HG03521 (cell line): ENCODE measurements around the gene PPA1.
"Not testable (repeated sequence)": the region's sequence is repeated elsewhere in the genome, so short reads cannot be mapped to it uniquely, and the experiment has no call there.

Experiments
- ATAC-seq: cut with Tn5 transposase; IDR thresholded peaks from one replicate; pipeline ENCODE4 v1.9.1; 2021; ENCODE audit warnings: mild to moderate bottlenecking, moderate library complexity; ENCODE audit not compliant: unreplicated experiment

PPA1 gene

DNA sequence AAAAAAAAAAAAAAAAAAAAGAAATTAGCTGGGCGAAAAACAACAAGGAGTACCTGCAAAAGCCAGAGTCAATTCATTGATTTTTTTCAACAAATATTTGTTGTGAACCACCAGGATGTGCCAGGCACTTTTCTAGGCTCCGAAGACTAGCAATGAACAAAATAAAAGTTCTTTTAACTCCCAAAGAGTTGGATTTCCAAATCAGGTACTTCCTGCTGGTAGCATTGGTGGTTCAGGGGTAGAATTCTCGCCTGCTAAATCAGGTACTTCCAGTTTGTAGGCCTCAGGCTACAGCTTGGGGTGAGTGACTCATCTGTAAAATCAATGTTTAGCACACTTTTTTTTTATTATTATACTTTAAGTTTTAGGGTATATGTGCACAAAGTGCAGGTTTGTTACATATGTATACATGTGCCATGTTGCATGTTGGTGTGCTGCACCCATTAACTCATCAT lies 10.9 kb downstream of the PPA1 start:
- no peak for ATAC-seq

DNA sequence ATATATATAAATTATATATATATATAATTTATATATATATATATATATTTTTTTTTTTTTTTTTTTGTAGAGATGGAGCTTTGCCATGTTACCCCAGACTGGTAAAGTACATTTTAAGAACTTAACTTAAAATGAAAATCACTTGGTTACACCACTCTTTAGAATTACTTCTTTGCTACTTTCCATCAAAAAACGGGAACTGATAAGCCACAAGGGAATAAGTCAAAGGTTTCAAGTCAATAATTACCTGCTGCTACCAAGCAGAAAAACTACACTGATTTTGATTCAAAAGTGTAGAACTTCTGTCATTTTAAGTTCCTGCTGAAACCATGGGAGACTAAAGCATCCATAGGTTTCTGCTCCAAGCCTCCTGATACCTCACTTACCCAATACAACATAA lies 12.2 kb downstream of the PPA1 start:
- ATAC-seq = no peak

DNA sequence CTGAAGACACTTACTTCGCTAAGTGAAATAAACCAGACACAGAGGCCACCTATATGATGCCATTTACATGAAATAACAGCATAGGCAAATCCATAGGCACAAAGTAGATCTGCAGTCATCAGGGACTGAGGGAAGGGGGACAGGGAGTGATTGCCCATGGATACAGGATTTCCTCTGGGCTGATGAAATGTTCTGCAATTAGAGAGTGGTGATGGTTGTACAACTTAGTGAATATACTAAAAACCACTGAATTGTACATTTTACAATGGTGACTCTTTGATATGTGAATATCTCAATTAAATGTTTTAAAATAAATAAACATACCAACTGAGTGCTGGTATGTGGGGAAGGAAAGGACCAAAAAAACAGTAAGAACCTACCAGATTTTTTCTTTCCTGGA lies 20.4 kb downstream of the PPA1 start:
- no peak for ATAC-seq

- ATAC-seq = no peak
These were observed 21.0 kb downstream of the PPA1 start for GRCh38 chr10:70212277-70212676.

DNA sequence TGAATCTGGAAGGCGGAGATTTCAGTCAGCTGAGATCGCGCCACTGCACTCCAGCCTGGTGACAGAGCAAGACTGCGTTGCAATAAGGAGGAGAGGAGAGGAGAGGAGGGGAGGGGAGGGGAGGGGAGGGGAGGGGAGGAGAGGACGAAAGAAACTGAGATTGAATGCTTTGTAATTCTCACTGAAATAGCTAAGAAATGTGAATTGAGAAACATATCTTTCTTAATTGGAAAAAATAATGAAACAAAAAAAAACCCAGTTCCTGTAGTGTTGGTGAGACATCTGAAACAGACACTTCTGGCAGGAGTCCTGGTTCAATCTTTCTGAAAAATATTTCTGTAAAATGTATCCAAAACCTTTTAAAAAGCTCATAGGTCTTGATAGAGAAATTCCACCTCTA lies 26.5 kb downstream of the PPA1 start:
- ATAC-seq = no peak

DNA sequence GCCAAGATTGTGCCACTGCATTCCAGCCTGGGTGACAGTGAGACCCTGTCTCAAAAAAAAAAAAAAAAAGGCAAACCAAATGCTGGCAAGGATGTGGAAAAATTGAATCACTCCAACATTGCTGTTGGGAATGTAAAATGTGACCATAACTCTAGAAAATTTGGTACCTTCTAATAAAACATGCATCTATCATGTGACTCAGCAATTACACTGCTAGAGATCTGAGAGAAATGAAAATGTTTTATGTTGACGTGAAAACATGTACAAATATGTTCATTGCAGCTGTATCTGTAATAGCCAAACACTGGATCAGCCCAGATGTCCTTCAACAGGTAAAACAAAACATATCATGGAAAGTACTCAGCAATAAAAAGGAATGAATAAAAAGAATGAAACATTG lies 32.1 kb downstream of the PPA1 start:
- no peak for ATAC-seq

DNA sequence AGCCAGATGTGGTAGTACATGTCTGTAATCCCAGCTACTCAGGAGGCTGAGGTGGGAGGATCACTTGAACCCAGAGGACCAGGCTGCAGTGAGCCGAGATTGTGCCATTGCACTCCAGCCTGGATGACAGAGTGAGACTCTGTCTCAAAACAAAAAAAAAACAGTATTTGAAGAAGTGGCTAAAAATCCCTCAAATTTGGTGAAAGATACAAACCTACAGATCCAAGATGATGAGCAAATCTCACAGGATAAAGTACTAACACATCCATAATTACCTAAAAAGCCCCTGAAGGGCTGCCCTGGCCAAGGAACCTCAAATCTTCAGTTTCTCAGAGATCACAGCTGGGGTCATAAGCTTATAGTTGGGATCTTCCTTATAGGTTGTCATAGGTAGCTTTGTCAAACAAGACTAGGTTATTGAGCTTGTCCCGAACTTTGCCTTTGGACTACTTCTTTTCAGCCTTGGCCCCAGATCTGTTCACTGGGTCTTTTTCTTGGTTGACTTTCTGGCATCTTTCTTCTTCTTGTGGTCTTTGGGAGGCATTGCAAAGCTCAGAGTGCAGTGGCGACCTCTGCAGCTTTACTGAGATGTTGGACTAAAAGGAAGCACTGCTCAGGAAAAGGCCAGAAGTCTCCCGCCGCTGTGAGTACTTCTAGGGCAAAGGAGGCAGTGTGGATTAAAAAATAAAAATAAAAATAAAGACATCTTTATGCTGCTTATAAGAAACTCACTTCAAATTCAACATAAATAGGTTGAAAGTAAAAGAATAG lies 34.3 kb downstream of the PPA1 start:
- no peak for ATAC-seq

- no peak for ATAC-seq
These were observed 35.8 kb downstream of the PPA1 start for GRCh38 chr10:70197235-70197945.

- ATAC-seq = no peak
These were observed 39.8 kb downstream of the PPA1 start for GRCh38 chr10:70193391-70193844.

DNA sequence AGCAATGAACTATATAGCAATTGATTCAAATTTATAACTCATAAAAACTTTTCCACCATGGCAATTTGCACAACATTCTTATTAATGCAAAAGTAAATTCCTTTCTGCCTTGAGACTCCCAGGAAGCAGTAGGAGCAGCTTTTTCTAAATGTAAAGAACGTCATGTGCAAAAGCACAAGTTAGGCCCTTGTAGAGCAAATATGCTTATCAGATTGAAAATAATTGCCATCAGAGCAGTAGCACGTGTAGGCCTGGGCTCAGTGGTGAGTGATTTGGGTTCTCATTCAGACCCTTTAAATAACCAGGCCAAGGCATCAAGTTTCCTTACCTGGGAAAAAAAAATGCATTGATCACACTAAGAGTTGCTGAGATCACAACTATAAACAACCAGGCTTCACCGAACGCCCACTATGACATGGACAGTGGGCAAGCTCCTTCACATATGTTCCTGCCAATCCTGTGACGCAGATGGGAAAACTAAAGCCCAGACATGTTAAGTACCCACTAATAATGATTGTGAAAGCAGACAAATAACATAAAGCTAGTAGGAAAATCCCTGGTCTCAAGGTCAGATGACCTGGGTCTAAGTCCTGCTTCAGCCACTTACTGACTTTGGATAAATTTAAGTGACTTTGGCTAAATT lies 40.8 kb downstream of the PPA1 start:
- no peak for ATAC-seq

- no peak for ATAC-seq
These were observed 41.3 kb downstream of the PPA1 start for GRCh38 chr10:70191972-70192305.

- no peak for ATAC-seq
These were observed 41.9 kb downstream of the PPA1 start for GRCh38 chr10:70191161-70191971.

GRCh38 chr10:70190581-70190980 lies 42.6 kb downstream of the PPA1 start:
- no peak for ATAC-seq

GRCh38 chr10:70190102-70190501 lies 43.1 kb downstream of the PPA1 start:
- ATAC-seq = no peak

GRCh38 chr10:70188768-70189167 lies 44.5 kb downstream of the PPA1 start:
- no peak for ATAC-seq

- ATAC-seq = no peak
These were observed 46.7 kb downstream of the PPA1 start for GRCh38 chr10:70186571-70186970.

GRCh38 chr10:70186090-70186489 lies 47.1 kb downstream of the PPA1 start:
- ATAC-seq = no peak

GRCh38 chr10:70183304-70183703 lies 49.9 kb downstream of the PPA1 start:
- ATAC-seq = no peak

DNA sequence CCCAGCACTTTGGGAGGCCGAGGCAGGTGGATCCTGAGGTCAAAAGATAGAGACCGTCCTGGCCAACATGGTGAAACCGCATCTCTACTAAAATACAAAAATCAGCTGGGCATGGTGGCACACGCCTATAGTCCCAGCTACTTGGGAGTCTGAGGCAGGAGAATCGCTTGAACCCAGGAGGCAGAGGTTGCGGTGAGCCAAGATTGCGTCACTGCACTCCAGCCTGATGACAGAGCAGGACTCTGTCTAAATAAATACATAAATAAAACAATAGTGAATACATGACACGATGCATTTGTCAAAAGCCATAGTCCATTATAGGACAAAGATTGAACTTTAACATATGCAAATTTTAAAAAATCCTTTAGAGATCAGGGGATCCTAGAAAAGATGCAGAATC lies 54.0 kb downstream of the PPA1 start:
- not testable (repeated sequence) for ATAC-seq

DNA sequence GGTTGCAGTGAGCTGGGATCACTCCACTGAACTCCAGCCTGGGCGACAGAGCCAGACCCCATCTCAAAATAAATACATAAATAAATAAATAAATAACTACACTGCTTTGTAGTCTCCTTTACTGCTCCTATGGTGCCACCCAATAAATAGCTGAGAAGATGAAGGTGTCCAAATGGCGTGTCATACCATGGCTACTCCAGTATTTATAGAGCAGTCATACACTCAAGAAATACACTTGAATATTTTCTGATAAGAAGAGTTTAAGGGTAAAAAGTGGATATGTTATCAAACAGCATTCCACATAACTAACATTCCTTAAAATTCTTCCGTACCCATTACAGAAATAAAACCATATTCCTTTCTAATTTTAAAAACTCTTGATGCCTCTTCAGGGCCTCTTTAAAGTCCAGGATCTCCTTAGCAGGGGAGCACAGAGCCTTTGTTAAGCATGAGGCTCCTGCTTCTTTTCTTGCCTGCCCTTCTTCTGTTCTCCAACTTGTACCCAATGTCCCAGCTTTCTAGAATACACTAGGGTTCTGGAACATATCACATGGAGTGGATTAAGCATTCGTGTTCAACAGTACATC lies 55.0 kb downstream of the PPA1 start:
- no peak for ATAC-seq

- no peak for ATAC-seq
These were observed 56.8 kb downstream of the PPA1 start for GRCh38 chr10:70176441-70176840.
